ENCODE data around the gene MYOCD.

The MYOCD gene

GRCh38 chr17:12680993-12681392 lies 15.3 kb downstream of the MYOCD start:
- Histone ChIP-seq H3K79me2 (ENCODE audit: control insufficient read depth, low read length) (no peaks in the 10 kb centered on the region), H3K4me1 (ENCODE audit: control insufficient read depth, low read length) (no peaks in the 10 kb centered on the region), H3K4me3 (ENCODE audit: low read length) (no peak overlapping the region), H3K4me2 (ENCODE audit: low read length) (no peak overlapping the region), H3F3A (ENCODE audit: control insufficient read depth, insufficient read depth) (no peaks in the 10 kb centered on the region), H3K9me3 (ENCODE audit: control insufficient read depth, insufficient read depth, low read length) (no peaks in the 10 kb centered on the region), H3K27me3 (ENCODE audit: control insufficient read depth, low read length) (no peaks in the 10 kb centered on the region), H4K20me1 (ENCODE audit: control insufficient read depth, insufficient read depth, low read depth, low read length) (no peaks in the 10 kb centered on the region), H3K36me3 (ENCODE audit: control insufficient read depth, low read length) (no peaks in the 10 kb centered on the region), H3K9me2 (replicated peaks; ENCODE audit: control insufficient read depth, low read length) (no peaks in the 10 kb centered on the region), H3K27ac (ENCODE audit: low read depth, low read length) (no peak overlapping the region)
- TF ChIP-seq CTCF (IDR thresholded peaks at IDR 0.05; ENCODE audit: low read depth, low read length, poor library complexity, severe bottlenecking), result no peak
- no peak for TF ChIP-seq EZH2phosphoT487 (IDR thresholded peaks at IDR 0.05; ENCODE audit: borderline replicate concordance, low read length)

- no peak overlapping the region for H3K4me2 ChIP-seq (ENCODE audit: low read length)
- no peaks in the 10 kb centered on the region for H3F3A ChIP-seq (ENCODE audit: control insufficient read depth, insufficient read depth)
- no peaks in the 10 kb centered on the region for H3K9me2 ChIP-seq (replicated peaks; ENCODE audit: control insufficient read depth, low read length)
- H3K27ac ChIP-seq (ENCODE audit: low read depth, low read length), result no peak overlapping the region
- no peaks in the 10 kb centered on the region for H3K4me1 ChIP-seq (ENCODE audit: control insufficient read depth, low read length)
- no peaks in the 10 kb centered on the region for H3K36me3 ChIP-seq (ENCODE audit: control insufficient read depth, low read length)
- H3K27me3 ChIP-seq (ENCODE audit: control insufficient read depth, low read length), result no peaks in the 10 kb centered on the region
- no peaks in the 10 kb centered on the region for H4K20me1 ChIP-seq (ENCODE audit: control insufficient read depth, insufficient read depth, low read depth, low read length)
- TF ChIP-seq CTCF (IDR thresholded peaks at IDR 0.05; ENCODE audit: low read depth, low read length, poor library complexity, severe bottlenecking) (no peak), EZH2phosphoT487 (IDR thresholded peaks at IDR 0.05; ENCODE audit: borderline replicate concordance, low read length) (no peak)
- H3K4me3 ChIP-seq (ENCODE audit: low read length), result no peak overlapping the region
- no peaks in the 10 kb centered on the region for H3K79me2 ChIP-seq (ENCODE audit: control insufficient read depth, low read length)
- no peaks in the 10 kb centered on the region for H3K9me3 ChIP-seq (ENCODE audit: control insufficient read depth, insufficient read depth, low read length)
These were observed 17.6 kb downstream of the MYOCD start for GRCh38 chr17:12683299-12683698.

- Histone ChIP-seq H3K4me1 (ENCODE audit: control insufficient read depth, low read length) (no peaks in the 10 kb centered on the region), H3K36me3 (ENCODE audit: control insufficient read depth, low read length) (no peaks in the 10 kb centered on the region), H3K4me3 (ENCODE audit: low read length) (no peak overlapping the region), H3F3A (ENCODE audit: control insufficient read depth, insufficient read depth) (no peaks in the 10 kb centered on the region), H3K9me3 (ENCODE audit: control insufficient read depth, insufficient read depth, low read length) (no peaks in the 10 kb centered on the region), H3K27ac (ENCODE audit: low read depth, low read length) (no peak overlapping the region), H3K27me3 (ENCODE audit: control insufficient read depth, low read length) (no peaks in the 10 kb centered on the region), H3K79me2 (ENCODE audit: control insufficient read depth, low read length) (no peaks in the 10 kb centered on the region), H3K4me2 (ENCODE audit: low read length) (no peak overlapping the region), H3K9me2 (replicated peaks; ENCODE audit: control insufficient read depth, low read length) (no peaks in the 10 kb centered on the region), H4K20me1 (ENCODE audit: control insufficient read depth, insufficient read depth, low read depth, low read length) (no peaks in the 10 kb centered on the region)
- no peak for TF ChIP-seq CTCF (IDR thresholded peaks at IDR 0.05; ENCODE audit: low read depth, low read length, poor library complexity, severe bottlenecking)
- TF ChIP-seq EZH2phosphoT487 (IDR thresholded peaks at IDR 0.05; ENCODE audit: borderline replicate concordance, low read length), result no peak
These were observed 20.8 kb downstream of the MYOCD start for GRCh38 chr17:12686486-12686885.

GRCh38 chr17:12688382-12688781 lies 22.7 kb downstream of the MYOCD start:
- TF ChIP-seq CTCF (IDR thresholded peaks at IDR 0.05; ENCODE audit: low read depth, low read length, poor library complexity, severe bottlenecking) (no peak), EZH2phosphoT487 (IDR thresholded peaks at IDR 0.05; ENCODE audit: borderline replicate concordance, low read length) (no peak)
- H3K4me1 ChIP-seq (ENCODE audit: control insufficient read depth, low read length), result no peaks in the 10 kb centered on the region
- H3K36me3 ChIP-seq (ENCODE audit: control insufficient read depth, low read length), result no peaks in the 10 kb centered on the region
- no peak overlapping the region for H3K4me2 ChIP-seq (ENCODE audit: low read length)
- no peaks in the 10 kb centered on the region for H3K9me3 ChIP-seq (ENCODE audit: control insufficient read depth, insufficient read depth, low read length)
- no peaks in the 10 kb centered on the region for H3K79me2 ChIP-seq (ENCODE audit: control insufficient read depth, low read length)
- H3K27me3 ChIP-seq (ENCODE audit: control insufficient read depth, low read length), result no peaks in the 10 kb centered on the region
- H3F3A ChIP-seq (ENCODE audit: control insufficient read depth, insufficient read depth), result no peaks in the 10 kb centered on the region
- H3K9me2 ChIP-seq (replicated peaks; ENCODE audit: control insufficient read depth, low read length), result no peaks in the 10 kb centered on the region
- H4K20me1 ChIP-seq (ENCODE audit: control insufficient read depth, insufficient read depth, low read depth, low read length), result no peaks in the 10 kb centered on the region
- no peak overlapping the region for H3K4me3 ChIP-seq (ENCODE audit: low read length)
- H3K27ac ChIP-seq (ENCODE audit: low read depth, low read length), result no peak overlapping the region
